NK-92 treated with Interleukin-12 subunit alpha and Interleukin-12 subunit beta, amount 100 ng/mL, for 24 hours (cell line): ENCODE data around the gene KCNK15.
"Not testable (repeated sequence)": the region's sequence is repeated elsewhere in the genome, so short reads cannot be mapped to it uniquely, and the experiment has no call there.

Experiments used
- DNase-seq: peaks from one replicate; lab custom pipeline; 2025; lab: John Stamatoyannopoulos, UW

The KCNK15 gene

DNA sequence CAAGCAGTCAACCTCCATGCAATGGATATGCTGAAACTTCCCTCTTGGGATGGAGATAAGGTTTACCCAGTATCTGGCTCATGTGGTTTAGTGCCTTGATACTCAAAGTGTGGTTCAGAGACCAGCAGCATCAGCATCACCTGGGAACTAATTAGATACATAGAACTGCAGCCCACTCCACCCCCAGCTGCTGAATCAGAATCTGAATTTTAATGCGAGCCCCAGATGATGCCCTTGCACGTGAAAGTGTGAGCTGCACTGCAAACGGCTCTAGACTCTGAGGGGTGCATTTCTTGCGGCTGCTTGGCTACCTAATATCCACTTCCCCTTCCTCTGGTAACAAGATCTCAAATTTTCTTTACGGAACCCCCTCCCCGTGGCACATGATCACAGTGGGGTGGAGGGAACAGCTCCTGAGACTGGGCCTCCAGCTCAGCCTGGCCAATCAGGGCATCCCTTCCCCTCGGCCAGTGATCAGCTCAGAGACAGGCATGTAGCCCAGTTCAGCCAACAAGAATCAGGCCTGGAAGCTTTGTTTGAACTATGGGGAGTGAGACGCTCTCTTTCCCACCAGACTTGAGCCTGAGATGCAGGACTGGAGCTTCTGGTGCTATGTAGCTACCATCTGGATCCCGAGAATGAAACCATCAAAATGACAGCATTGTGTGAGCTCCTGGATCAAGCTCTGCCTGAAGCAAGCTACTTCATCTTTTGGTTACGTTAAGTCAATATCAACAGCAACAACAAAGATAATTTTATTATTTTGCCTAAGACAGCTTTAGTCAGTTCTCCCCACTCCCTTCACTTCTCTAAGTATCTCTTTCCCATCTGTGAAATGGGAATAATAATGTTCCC lies 12.8 kb downstream of the KCNK15 start:
- DNase-seq = no peak

- DNase-seq = no peak
Observed at GRCh38 chr20:44759595-44759994, 13.9 kb downstream of the KCNK15 start.

DNA sequence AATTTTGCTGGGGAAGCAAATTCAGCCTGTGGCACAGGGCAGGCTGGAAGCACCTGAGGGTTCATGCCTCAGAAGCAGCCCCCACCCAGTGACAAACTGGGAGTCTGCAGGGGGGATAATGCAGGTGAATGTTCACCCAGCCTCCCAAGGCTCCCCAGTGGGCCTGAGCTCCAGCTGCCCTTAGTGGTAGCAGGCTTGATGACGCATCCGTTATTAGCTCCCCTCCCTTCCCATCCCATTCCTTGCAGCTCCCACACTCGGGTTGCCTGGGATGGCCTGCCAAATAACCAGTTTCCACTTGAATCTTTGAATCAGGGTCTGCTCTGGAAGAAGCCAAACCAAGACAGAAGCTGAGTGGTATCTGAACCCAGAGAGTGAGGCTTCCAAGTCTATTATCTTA lies 15.8 kb downstream of the KCNK15 start:
- DNase-seq = no peak

DNA sequence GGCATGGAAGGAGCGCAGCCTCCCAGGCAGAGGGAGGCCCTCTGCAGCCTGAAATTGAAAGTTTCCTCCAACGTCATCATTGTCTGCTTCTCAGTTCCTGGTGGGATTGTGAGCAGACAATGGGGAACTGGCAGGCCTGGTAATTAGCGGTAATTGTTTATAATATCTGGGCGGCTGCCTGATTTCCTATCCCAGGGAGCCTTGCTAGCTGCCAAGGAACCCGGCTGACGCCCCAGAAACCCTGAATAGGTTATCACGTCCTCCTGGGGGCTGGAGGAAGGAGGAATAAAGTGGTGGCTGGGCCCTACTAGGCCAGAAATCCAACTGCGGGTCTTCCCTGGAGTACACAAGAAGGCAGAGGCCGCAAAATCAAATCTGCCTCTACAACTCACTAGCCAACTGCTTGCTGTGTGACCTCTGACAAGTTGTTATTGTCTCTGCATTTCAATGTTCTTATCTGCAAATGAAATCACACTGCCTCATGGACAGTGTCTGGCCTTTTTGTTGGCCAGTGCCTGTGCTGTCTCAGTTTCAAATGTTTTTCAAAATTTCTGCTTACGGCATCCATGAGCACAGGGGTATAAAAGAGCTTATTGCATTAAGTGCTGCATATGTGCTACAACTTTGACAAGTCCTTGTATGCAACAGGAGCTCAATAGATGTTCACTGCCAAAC lies 16.9 kb downstream of the KCNK15 start:
- no peak for DNase-seq

- DNase-seq = not testable (repeated sequence)
Observed at GRCh38 chr20:44763798-44764197, 18.1 kb downstream of the KCNK15 start.

DNA sequence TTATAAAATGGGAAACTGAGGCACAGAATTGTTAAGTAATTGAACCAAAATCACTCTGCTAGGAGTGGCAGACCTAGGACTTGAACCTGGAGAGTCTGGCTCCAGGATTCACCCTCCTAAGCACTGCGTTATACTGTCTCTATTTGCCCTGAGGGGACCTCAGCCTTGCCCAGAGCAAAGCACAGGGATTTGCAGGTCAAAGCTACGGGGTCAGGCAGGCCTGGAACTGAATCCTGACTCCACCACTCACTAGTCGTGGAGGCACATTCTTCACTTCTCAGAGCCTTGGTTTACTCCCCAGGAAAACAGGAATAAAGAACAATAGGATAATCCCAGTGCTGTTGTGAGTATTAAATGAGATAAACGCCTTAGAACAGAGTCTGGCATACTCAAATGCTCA lies 19.4 kb downstream of the KCNK15 start:
- no peak for DNase-seq

- no peak for DNase-seq
Observed at GRCh38 chr20:44765701-44766347, 20.2 kb downstream of the KCNK15 start.

GRCh38 chr20:44768256-44768655 lies 22.6 kb downstream of the KCNK15 start:
- no peak for DNase-seq

DNA sequence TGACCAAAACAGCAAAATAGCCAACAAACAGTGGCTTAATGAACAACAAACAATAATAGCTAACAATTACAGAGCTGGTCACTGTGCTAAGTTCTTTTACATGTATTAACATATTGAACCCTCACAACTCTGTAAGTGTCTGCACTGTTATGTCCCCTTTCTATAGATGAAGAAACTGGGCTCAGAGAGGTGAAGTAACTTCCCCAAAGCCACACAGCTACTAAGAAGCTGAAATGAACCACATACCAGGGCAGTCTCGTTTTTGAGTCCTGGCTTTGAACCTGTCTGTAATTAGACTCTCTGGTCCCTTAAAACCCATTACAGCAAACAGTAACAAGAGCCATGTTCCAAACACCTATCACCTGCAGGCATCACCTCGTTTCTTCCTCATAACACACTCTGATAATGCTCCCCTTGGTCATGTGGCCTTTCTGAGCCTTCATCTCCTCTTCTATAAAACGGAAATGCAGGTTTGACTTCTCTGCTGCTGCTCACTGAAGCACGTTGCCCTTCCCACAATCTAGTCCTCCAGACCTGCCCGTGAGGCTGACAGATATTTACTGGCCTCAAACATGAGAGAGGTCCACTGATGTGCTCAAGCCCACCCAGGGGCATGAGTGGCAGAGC lies 23.3 kb downstream of the KCNK15 start:
- no peak for DNase-seq

- DNase-seq = no peak
Observed at GRCh38 chr20:44769481-44769863, 23.8 kb downstream of the KCNK15 start.

GRCh38 chr20:44770484-44771171 lies 25.0 kb downstream of the KCNK15 start:
- no peak for DNase-seq

DNA sequence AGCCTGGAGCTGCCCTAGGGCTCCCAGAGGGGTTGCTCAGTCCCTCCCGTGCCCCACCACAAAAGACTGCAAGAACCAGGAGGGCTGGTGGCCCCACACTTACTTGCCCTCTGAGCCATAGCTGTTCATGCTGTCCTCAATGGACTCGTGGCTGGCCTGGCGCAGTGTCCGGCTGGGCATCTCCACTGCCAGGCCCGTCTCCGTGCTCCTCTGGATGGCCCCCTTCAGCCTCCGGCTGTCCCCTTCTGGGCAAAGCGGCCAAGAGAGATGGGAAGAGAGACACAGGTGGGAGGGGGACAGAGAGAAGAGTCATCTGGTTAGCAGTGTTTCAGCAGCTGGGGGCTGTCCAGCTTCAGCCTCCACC lies 25.5 kb downstream of the KCNK15 start:
- DNase-seq = no peak

DNA sequence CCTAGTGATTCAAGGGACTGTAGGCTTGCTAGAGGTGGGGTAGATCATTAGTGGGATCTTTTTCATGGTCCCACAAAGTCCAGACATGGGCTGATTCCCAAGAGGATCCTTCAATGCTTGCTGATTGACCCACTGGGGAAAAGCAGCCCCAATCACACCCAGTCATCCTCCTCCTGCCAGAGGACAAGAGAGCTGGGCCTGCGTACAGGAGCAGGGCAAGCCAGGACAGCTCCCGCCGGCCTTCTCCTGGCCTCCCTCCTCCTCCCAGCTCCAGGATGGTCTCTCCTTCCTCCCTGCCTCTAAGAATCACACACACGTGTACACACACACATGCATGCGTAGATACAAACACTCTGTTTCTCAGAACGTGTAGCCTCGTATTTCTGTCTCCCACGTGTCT lies 27.0 kb downstream of the KCNK15 start:
- no peak for DNase-seq

GRCh38 chr20:44773070-44773829 lies 27.6 kb downstream of the KCNK15 start:
- DNase-seq = no peak

DNA sequence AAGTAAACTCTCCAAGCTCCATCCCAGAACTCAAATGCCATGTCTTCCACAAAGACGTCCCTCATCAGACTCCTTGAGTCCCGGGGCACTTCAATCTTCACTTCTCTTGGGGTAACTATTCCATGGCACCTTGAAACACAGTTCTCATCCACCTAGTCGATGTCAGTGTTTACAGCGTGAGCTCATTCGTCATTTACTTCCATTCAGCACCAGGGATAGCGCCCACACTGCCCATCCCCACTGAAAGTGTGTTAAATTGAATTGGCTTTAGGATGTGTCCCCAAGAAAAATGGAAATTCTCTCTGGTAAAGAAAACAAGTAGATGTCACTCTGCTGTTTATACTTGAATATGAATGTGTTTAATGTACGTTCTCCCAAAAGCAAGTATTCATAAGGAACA lies 31.3 kb downstream of the KCNK15 start:
- DNase-seq = no peak

GRCh38 chr20:44780226-44780625 lies 34.6 kb downstream of the KCNK15 start:
- DNase-seq = no peak

DNA sequence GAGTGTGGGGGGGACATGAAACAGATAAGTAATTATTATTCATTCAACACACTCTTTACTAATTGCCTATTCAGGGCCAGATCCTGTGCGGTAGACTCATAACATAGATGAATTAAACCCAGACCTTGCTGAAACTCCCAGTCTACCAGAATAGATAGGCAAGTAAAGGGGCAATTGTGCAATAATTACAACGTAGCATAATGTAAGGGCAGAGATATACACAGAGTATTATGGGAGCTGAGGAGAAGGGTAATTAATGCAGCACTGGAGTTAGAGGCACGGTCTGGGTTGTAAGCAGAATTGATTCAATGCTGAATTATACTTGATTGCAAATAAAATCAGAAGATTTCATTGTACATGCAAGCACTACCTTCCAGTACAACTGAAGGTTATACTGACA lies 35.5 kb downstream of the KCNK15 start:
- no peak for DNase-seq

GRCh38 chr20:44781791-44782190 lies 36.1 kb downstream of the KCNK15 start:
- no peak for DNase-seq

DNA sequence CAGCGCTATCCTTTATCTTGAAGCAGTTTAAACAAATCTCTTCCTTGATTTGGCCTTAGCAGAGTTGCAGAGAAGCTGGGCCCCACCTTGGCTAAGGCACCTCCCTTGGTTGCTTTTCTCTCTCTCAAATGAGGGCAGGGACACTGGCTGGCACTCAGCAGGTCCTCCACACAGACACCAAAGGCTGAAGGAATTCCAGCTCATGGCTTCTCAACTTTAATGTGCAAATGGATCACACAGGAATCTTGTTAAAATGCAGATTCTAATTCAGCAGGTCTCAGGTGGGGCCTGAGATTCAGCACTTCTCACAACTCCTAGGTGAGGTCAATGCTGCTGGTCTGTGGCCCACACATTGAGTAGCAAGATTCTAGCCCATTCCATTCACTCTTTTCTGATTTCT lies 39.0 kb downstream of the KCNK15 start:
- no peak for DNase-seq

DNA sequence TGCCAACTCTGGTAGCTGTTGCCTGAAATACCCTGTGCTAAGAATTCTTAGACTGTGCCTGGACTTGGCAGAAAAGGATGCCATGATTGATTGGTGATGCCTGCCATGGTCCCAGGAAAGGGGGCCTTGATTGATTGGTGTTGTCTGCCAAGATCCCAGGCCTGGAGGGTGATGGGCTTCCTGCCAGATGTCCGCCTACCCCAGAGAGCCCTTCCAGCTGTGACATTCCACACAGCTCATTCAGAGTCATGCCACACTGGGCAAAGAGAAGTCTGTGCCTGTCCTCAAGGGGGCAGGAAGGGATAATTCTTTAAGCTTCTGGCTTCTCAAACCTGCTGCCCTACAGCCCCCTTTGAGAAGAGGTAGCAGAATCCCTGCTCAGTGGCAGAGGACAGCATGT lies 40.1 kb downstream of the KCNK15 start:
- no peak for DNase-seq

GRCh38 chr20:44787299-44787698 lies 41.6 kb downstream of the KCNK15 start:
- DNase-seq = no peak
